ENCODE measurements around the gene SYNRG.

Gene SYNRG

DNA sequence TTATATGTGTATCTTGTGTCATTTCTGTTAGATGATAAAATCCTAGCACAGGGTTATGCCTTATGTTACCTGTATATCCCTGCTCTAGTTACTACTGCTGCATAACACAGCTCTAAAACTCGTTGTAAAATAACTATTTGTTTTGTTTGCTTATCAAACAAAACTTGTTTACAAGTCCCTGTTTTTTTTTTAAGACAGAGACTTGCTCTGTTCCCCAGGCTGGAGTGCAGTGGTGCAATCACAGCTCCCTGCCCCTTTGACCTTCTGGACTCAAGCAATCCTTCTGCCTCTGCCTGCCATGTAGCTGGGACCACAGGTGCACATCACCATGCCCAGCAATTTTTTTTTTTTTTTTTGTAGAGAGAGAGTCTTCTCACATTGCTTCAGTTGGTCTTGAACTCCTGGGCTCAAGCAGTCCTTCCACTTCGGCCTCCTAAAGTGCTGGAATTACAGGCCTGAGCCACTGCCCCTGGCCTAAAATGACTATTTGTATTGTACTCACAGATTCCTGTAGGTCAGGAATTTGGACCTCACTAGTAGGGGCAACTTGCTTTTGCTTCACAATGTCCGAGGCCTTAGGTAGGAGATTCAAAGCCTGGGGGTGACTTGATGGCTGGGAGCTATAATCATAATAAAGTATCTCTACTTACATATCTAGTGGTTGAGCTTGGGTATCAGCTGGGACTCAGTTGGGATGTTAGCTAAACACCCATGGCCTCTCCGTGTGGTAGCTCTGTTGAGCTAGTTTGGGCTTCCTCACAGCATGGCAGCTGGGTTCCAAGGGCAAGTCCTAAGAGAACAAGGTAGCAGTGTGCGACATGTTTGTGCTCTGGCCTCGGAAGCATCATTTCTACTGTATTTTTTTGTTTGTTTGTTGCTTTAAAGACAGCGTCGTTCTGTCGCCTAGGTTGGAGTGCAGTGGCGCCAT, 106.9 kb downstream of the SYNRG start:
- DNase-seq = no peak

GRCh38 chr17:37500378-37500777, 108.8 kb downstream of the SYNRG start:
- DNase-seq = no peak

DNA sequence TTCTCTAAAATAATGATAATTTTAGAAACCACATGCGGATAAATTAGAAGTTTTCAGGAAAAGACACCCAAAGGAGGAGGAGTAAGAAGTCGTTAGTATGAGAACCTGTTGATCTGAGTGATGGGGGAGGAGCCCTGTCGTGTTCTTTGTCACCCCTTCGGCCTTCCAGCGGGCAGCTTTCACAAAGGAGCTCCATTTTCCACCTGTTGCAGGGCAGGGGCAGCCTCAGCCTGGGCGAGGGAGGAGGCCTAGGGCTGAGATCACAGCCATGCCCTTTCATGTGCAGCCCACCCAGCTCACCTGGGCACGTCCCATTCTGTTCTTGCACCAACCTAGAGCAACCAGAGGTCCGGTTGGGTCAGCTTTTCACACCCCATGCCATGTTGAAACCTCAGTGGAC, 114.2 kb downstream of the SYNRG start:
- no peak for DNase-seq

DNA sequence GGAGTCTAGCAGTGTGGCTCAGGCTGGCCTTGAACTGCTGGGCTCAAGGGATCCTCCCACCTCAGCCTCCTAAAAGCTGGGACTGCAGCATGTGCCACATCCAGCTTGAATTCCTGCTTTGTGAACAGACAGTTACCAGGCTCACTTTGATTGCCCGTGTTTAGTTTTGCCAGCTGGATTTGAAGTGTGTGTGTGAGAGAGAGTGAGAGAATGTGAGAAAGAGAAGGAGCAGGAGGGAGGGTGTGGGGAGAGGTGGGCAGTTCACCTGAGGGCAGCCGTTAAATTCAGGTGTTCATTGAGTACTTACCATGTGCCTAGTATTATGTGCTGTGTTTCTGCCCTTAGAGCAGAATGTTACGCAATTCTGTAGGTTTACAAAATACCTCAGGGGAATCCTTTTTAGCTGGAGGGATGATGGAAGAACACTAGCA, 114.8 kb downstream of the SYNRG start:
- DNase-seq = peak; percentile 28

DNA sequence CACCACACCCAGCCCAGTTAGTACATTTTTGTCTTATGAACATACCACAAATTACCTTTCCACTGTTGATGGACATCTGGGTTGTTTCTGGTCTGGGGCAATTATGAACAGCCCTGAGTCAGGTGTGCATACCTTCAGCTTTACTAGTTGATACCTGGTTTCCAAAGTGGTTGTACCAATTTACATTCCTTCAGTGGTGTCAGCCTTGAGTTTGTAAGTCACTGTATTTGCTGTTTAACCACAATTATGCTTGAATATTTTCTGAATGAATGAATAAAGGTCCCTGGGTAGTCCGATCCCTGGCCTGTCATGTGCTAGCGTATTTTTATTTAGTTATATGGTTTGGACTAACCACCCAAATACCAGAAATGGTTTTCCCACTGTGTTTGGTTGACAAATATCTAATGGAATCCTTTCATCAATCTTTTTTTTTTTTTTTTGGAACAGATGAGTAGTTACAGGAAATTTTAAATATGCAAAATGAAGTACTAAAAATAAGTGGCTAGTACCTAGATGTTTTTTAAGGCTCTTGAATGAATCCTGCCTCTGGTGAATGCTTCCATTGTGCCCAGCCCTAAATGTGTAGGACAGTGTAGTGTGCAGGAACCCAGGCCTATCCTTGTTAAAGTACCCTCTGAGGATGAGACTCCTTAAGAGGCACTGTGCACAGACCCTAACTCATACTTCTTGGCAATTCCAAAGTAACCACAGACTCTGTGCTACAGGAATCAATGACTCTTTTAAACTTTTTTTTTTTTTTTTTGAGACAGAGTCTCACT, 115.8 kb downstream of the SYNRG start:
- DNase-seq = peak; percentile 64

- DNase-seq = no peak
Measured at GRCh38 chr17:37492167-37492566, 117.1 kb downstream of the SYNRG start.

GRCh38 chr17:37490638-37491614, 118.3 kb downstream of the SYNRG start:
- peak; percentile 88 for DNase-seq

GRCh38 chr17:37490022-37490587, 119.1 kb downstream of the SYNRG start:
- peak; percentile 51 for DNase-seq

GRCh38 chr17:37489197-37490001, 119.8 kb downstream of the SYNRG start, which contains the start of gene DUSP14:
TSS of gene DUSP14 (plus strand) at chr17:37489891. CDS start at chr17:37512273, 22,382 bp downstream.
- DNase-seq = peak; percentile 77

- peak; percentile 95 for DNase-seq
Measured at GRCh38 chr17:37488607-37489196, 120.5 kb downstream of the SYNRG start.

DNA sequence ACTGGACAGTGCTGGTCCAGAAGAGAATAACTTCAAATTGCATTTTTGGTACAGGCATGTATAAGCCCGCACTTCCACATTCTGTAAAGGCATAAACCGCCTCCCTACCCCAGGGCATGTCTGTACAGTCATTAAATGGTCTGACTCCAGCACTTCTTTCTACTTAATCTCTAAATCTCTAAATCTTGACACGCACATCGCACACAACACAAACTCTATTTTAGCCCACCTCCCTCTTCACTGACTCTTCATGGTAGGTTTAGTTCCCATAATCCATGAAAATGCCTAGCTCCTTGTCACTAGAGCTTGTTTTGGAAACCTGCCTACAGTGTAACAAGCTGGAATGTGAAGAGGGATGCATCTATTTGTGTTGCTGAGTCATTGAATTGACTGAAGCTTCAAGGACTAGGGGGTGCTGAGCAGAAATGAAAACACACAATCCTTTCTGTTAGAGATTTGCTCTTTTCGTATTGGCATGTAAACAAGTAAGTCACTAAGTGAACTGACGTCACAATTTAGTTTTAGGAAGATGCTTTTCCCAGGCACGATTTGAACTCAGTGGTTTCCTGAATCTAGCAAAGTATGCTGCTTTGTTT, 121.1 kb downstream of the SYNRG start:
- peak; percentile 92 for DNase-seq

GRCh38 chr17:37485938-37486570, 123.2 kb downstream of the SYNRG start:
- no peak for DNase-seq

GRCh38 chr17:37483311-37484039, 125.7 kb downstream of the SYNRG start:
- no peak for DNase-seq

- DNase-seq = no peak
Measured at GRCh38 chr17:37481001-37481665, 128.1 kb downstream of the SYNRG start.

DNA sequence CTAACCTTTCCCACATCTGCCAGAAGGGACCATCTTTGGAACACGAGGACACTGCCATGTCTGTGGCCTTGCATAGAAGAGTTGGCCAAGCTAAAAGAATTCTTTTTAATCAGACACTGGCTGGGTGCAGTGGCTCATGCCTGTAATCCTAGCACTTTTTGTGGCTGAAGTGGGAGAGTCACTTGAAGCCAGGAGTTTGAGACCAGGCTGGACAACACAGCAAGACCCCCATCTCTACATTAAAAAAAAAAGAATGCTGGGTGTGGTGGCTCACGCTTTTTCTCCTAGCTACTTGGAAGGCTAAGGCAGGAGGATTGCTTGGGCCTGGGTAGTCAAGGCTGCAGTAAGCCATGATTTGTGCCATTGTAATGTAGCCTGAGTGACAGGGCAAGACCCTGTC, 128.8 kb downstream of the SYNRG start:
- no peak for DNase-seq

DNA sequence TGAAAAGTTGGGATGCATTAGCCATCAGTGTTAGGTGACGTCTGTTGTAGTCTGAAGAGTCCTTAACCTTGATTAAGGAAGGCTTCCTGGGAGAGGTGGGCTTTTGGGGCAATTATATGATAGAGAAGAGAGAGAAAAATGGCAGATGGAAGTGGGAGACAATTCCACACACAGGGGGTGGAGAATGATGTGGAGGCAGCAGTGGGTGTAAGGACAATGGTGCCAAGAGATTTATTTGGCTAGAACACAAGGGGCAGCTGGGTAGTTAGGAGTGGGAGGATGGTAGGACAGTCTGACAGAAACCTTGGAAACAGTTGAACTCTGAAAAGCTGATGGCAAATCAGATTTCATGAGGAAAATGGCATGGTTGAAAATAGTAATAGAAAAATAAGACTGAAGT, 130.2 kb downstream of the SYNRG start:
- DNase-seq = no peak

GRCh38 chr17:37478187-37478586, 131.0 kb downstream of the SYNRG start:
- no peak for DNase-seq

GRCh38 chr17:37476431-37477120, 132.6 kb downstream of the SYNRG start:
- DNase-seq = peak; percentile 80
